ENCODE data around the gene MYLK.

DNA sequence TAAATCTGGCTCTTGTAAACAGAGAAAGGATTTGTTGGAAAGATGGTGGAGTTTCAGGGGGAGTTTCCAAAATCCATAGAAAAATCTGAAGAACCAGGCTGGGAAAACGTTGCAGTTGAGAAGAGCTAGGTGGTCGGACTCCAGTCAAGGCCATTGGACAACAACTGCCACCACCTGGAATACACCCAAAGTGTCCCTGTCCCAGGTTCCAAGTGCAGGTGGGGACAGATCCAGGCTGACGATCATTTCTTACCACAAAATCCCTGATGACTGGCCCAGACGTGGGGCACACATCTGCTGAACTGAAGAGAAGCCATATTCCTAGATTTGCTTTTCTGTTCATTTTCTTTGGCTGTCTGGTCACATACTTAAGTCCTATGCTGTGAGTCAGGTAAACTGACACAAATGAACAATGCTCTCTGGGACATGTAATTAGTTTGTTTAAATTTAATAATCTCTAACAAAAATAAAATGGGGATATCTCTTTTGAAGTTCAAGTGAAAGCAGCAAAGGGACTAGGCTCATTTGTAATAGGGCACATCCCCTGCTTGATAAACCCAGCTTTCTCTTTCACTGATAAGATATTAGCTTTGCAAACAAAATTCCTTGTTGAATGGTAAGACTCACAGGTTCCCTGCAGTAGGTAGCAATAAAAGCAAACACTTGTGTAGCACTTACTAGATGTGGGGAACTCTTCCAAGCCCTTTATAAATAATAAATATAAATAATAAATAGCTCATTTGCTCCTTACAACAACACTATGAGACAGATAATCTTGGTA is 88.5 kb downstream of the MYLK start:
- TF ChIP-seq, protein P1, sequence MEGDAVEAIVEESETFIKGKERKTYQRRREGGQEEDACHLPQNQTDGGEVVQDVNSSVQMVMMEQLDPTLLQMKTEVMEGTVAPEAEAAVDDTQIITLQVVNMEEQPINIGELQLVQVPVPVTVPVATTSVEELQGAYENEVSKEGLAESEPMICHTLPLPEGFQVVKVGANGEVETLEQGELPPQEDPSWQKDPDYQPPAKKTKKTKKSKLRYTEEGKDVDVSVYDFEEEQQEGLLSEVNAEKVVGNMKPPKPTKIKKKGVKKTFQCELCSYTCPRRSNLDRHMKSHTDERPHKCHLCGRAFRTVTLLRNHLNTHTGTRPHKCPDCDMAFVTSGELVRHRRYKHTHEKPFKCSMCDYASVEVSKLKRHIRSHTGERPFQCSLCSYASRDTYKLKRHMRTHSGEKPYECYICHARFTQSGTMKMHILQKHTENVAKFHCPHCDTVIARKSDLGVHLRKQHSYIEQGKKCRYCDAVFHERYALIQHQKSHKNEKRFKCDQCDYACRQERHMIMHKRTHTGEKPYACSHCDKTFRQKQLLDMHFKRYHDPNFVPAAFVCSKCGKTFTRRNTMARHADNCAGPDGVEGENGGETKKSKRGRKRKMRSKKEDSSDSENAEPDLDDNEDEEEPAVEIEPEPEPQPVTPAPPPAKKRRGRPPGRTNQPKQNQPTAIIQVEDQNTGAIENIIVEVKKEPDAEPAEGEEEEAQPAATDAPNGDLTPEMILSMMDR (IDR thresholded peaks at IDR 0.05) = no peak
- TF ChIP-seq POLR2A (IDR thresholded peaks at IDR 0.05) = no peak
